NCI-H1436 treated with DMSO at 0.1 percent for 48 hours (cell line): ENCODE results near the gene ALMS1.
"Not testable (repeated sequence)": the region's sequence is repeated elsewhere in the genome, so short reads cannot be mapped to it uniquely, and the experiment has no call there.

Source experiments
- DNase-seq: peaks from one replicate; lab custom pipeline; 2025; lab: John Stamatoyannopoulos, UW

ALMS1 gene

DNA sequence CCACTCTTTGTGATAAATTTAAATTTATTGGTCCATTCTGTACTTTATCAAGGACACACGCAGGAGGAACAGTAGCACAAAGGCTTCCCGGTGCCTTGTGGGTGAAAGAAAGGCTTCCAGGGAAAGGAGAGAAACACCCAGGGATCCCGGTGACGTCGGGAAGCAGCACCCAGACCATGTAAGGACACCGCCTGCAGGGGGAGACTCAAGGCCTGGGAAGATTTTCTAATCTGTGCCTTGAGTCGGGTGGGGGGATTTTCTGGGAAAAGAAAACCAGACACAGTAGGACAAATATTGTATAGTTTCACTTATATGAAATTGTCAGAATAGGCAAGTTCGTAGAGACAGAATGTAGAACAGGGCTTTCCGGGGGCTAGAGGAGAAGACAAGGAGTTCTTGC lies 239.0 kb downstream of the ALMS1 start:
- DNase-seq: not testable (repeated sequence)

DNA sequence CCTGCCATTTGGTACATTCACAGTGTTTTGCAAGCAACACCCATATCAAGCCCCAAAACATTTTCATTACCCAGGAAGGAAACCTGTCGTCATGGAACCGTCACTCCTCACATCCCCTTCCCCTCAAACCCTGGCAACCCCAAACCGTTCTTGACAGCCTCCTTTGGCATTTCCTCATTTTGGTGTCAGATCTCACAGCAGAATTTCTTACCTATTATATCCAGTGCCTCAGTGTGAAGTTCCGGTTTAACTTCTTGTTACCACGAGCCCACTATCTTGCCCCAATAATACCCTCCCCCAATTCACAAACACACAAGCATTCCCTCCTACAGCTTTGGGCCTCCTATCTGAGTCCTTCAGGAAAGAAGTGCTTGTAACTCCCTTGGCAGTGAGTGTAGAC lies 240.6 kb downstream of the ALMS1 start:
- not testable (repeated sequence) for DNase-seq

DNA sequence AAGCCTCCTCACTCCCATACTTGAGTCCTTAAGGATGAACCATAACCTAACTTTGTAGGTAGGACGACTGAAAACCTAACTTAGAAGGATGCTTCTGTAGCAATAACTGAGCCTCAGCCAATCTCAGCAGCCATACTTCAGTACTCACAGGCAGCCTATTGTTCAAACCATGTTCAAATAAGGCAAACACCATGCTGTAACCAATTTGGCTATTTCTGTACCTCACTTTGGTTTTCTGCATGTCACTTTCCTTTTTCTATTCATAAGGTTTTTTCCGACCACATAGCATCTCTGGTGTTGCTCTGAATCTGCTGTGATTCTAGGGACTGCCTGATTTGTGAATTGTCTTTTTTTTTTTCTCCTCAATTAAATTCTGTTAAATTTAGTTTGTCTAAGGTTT lies 242.9 kb downstream of the ALMS1 start:
- not testable (repeated sequence) for DNase-seq

DNA sequence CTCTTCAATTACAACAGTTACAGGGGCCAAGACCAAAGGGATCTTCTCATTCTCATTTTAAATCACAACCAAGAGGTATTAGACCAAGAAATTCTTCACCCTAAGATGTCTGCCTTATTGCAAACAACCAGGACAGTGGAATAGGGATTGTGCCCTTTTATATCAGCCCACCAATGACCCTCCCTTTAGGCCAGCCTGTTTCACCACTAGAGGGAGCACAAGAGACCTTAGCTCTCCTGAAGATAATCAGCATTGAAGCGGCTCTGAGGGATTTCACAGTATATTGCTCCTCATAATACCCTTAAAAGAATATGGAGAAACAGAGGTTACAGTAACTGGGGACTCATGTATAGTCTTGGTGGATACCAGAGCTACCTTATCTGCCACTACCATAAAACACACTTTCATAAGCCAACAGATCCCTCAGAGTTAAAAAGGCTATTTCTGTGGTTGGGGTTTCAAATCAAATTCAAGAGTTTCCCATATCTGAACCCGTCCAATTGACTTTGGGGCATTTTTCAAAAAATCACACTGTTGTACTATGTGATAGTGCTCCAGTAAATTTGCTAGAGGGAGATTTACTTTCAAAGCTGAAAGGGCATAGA lies 245.1 kb downstream of the ALMS1 start:
- DNase-seq: not testable (repeated sequence)

DNA sequence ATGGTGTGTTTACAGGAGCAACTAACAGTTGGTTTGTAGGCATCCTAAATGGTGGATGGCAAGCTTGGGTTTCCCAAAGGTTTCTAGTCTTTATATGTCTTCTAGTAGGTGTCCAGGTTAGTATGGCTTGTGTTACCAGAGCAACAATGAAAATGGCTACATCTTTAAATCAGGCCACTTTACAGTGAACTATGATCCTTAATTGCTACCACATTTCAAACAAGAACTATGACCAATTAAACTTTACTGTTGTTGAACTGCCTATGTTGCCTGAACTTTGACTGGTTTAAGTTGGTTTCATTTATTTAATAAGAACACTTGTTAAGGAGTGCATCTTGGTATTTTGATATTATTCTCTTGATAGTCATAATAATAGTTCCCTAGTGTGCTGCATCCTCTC lies 251.3 kb downstream of the ALMS1 start:
- DNase-seq: not testable (repeated sequence)

DNA sequence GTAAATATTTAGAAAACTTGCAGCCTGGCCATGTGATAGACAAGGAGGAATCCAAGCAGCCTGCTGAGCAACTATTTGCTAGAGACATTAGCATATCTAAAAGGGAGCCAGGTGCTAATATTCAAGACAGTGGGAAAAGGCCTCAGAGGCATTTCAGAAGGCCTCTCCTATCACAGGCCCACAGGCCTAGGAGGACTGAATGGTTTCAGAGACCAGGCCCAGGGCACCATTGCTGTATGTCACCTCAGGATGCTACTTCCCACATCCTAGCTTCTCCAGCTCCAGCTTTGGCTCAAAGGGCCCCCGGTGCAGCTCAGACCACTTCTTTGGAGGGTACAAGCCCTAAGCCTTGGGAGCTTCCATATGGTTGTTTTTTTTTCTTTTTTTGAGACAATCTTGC lies 252.8 kb downstream of the ALMS1 start:
- no peak for DNase-seq

DNA sequence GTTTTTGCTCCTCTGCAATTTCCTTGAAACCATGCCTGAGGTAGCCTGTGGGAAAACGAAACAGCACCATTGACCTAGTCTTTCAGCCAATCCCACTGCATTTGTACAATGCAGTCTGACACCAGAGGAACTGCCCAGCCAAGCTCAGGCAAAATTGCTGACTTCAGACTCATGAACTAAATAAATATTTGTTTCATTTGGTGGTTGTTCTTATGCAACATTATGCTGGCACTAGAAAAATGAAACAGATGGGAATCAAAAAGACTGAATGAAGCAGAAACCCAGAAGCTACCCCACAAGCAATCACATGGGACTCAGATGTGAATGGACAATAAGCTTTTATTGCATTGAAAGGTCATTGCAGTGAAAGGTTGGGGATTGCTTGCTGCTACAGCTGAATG lies 254.9 kb downstream of the ALMS1 start:
- no peak for DNase-seq

DNA sequence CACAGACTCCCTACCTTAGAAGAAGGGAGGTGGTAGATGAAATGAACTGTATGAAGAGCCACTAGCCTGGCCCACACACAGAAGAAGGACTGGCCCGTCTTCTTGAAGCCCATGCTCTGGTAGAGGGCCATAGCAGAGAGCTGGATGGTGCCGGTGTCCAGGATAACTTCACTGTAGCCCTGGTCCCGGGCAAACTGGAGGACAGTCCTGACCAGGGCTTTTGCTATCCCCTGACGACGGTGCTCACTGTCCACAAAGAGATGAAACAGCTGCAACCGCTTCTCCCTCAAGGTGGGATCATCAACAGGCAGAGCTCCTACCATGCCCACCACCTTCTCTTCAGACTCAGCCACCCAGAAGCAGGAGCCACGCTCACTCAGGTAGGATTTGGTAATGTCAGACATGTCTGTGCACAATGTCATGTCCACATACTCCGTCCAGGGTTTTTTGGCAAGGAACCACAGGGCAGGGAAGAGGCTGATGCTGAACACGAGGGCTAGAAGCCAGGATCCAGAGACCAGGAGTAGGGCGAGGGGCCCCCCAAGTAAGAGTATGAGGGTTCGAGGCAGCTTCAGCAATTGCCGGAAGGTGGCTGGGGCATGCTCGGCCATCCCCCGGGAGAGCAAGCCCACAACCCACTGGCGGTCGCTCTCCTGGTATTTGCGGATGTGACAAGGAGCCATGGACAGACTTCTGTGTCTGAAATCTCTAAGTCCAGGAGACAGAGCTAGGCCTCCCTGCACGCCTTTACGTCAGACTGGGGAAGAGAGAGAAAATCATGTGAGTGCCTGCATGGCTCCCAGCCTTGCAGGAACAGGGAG lies 255.5 kb downstream of the ALMS1 start:
- no peak for DNase-seq

DNA sequence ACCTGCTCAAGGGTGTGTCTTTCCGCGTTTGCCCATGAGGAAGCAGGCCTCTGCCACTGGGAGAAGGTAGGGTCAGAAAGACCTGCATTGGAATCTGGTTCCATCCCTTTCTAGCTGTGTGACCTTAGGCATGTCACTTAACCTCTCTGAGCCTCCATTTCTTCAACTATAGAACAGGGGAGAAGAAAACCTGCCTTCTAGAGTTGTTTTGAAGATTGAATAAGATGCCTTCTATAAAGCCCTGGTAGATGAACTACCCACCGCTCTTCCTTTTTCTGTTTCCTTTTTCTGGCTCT lies 256.1 kb downstream of the ALMS1 start:
- no peak for DNase-seq

DNA sequence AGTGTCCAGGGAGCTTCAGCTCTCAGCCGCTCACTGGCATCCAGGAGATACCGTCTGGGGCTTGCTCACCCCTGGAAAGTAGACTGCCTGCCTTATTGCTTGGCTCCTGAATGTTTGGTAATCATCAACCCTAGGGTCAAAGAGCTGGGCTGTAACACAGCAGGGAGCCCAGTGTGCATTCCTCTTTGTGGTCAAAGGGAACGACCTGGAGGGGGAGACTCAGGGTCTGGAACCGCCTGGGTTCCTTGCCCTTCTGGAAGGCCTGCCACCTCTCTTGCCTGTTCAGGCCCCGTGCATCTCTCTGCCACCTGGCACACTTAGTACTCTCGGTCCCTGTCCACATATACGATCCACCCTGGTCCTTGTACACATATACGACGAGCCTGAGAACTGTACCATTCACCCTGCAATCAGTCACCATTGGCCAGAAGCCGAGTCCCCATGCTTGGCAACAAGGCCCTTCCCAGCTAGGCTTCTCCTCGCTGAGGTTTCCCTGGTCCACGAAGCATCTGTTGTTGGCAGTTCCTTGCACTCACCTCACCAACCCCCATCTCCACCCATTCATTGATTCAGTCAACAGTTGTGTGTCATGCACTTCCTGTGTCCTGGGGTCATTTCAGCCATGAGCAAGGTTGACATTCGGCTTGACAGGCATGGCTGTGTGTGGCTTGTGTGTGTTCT lies 256.8 kb downstream of the ALMS1 start, which contains the start of gene NAT8:
Gene NAT8, minus strand, starts transcription at position 85 of the 681 bp plus-strand sequence. CDS start 794 bp downstream, outside the sequence.
- no peak for DNase-seq

DNA sequence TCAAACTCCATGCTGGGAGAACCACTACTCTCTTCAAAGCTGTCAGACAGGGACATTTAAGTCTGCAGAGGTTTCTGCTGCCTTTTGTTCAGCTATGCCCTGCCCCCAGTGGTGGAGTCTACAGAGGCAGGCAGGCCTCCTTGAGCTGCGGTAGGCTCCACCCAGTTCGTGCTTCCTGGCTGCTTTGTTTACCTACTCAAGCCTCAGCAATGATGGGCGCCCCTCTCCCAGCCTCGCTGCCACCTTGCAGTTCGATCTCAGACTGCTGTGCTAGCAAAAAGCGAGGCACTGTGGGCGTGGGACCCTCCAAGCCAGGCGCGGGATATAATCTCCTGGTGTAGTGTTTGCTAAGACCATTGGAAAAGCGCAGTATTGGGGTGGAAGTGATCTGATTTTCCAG lies 262.1 kb downstream of the ALMS1 start:
- not testable (repeated sequence) for DNase-seq

DNA sequence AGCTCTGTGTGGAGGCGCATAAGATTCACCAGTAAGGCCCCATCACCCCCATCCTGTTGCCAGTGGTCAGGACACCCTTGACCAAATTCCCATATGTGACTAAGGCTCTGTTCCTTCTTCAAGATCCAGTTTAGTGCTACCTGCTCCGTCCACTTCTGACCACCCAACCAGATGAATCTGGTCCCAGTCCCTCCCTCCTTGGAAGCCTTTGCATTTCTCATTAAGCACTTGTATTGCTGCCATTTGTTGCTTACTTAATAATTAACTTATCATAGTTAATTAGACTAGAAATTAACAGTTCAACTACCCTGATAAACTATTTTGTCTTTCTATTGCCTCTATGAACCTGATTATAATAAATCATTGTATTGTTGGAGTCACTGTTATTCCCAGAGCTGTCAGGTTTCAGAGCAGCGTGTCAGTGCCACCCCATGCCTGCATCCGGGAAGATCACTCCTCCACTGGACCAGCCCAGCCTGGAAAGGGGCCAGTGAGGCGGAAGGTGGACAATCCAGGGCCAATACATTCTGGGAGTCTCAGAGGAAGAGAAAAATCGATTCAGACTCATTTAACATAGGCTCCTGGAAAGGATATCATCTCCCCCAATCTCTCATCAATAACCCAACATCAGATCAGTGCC lies 266.1 kb downstream of the ALMS1 start:
- DNase-seq: no peak

DNA sequence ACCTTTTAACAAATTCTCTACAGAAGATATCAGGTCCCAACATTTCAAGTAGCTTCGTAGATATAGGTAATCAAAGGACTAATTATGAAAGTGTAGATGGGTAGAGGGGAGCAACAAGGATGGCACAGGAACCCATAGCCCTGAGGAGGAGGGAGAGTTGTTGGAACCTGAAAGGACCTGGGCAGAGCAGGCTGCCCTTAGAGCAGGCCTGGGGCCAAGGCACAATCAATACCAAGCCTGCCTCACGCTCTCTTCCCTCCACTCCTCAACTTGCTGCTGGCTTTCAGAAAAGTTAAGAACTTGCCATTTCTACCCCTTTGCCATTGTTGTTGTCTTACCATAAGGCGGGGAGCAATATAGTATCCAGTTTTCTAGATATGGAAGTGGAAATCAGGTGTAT lies 266.7 kb downstream of the ALMS1 start:
- no peak for DNase-seq

DNA sequence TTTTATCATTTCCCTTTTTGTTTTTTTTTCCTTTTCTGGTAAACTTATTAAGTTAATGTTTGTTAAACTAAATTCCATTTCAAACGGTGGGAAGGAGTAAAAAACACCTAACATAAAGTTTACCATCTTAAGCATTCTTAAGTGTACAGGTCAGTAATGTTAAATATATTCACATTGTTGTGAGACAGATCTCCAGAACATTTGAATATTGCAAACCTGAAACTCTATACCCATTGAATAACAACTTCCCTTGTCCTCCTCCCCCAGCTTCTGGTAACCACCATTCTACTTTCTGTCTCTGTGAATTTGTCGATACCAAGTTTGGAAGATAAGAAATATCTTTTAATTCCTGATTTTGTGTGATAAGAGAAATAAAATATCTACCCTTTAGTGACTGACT lies 268.5 kb downstream of the ALMS1 start:
- no peak for DNase-seq
